H1 (cell line): ENCODE data around the gene SMARCB1. TPM values are rescaled to one million over a fixed set of nuclear protein-coding genes. Genes with fewer than 3 reads are reported as not detected.
A peak's percentile ranks its signal among the peaks of the same experiment; 100 is the strongest.

Experiments used
- BRCA1 ChIP-seq: IDR thresholded peaks from 2 replicates; pipeline ENCODE4 v1.6.1; 2012; ENCODE audit warnings: low read depth, low read length, improper control_type of control experiment
- CHD7 ChIP-seq: fragments of 300-600 bp; sonication (generic); IDR thresholded peaks from 2 replicates; pipeline ENCODE4 v1.7.1; 2012; ENCODE audit warnings: low read length, moderate library complexity, mild to moderate bottlenecking, inconsistent platforms; ENCODE audit not compliant: insufficient replicate concordance
- CTBP2 ChIP-seq: IDR thresholded peaks from 2 replicates; pipeline ENCODE4 v1.7.0; 2011; ENCODE audit warnings: borderline replicate concordance, mild to moderate bottlenecking, moderate library complexity, mixed read lengths, low read length; ENCODE audit not compliant: insufficient read depth, insufficient read length
- KDM5A ChIP-seq: fragments of 200-600 bp; IDR thresholded peaks from 2 replicates; pipeline ENCODE4 v1.7.1; 2012; ENCODE audit warnings: mild to moderate bottlenecking, low read length, inconsistent platforms, mixed read lengths
- POLR2A ChIP-seq, 2 experiments: IDR thresholded peaks; 1 replicate in 1 of 2; 2 replicates in 1 of 2; pipeline ENCODE4 v1.6.1; 2011; ENCODE audit warnings: low read depth in 2 of 2, low read length in 2 of 2, mild to moderate bottlenecking in 2 of 2; ENCODE audit errors: control extremely low read depth in 1 of 2
- SIN3A ChIP-seq, 2 experiments: IDR thresholded peaks in 1 of 2; conservative IDR thresholded peaks in 1 of 2; 2 replicates each; pipeline ENCODE4 v1.6.1; 2011 to 2012; ENCODE audit warnings: low read length in 2 of 2, improper control_type of control experiment in 1 of 2, low read depth in 1 of 2, mild to moderate bottlenecking in 1 of 2
- SIX5 ChIP-seq: IDR thresholded peaks from 2 replicates; pipeline ENCODE4 v1.6.1; 2011; ENCODE audit warnings: mild to moderate bottlenecking, low read depth, low read length
- SP4 ChIP-seq: IDR thresholded peaks from 2 replicates; pipeline ENCODE4 v1.6.1; 2012; ENCODE audit warnings: low read length, inconsistent platforms
- SUZ12 ChIP-seq: fragments of 200-600 bp; sonication (generic); IDR thresholded peaks from 2 replicates; pipeline ENCODE4 v1.6.1; 2012; ENCODE audit warnings: mild to moderate bottlenecking, inconsistent platforms, low read length, moderate library complexity, mixed read lengths
- polyA plus RNA-seq, 7 experiments: library from polyadenylated mRNA; depleted of rRNA in 3 of 7; stranded (reverse) in 5 of 7; unstranded in 2 of 7; fragments of >200 nt in 5 of 7; fragments of 200-250 nt in 2 of 7; gene quantifications; 1 replicate in 5 of 7; 2 replicates in 1 of 7; 4 replicates in 1 of 7; pipeline versions ENCODE4 v1.2.1 to v1.2.3, GENCODE V29; 2011 to 2013; ENCODE audit warnings: missing spikeins in 2 of 7, mixed read lengths in 2 of 7
- total RNA-seq: library from RNA; stranded (reverse); fragmentation: NEBNext Ultra II Directional; extraction: Animal tissue kit (Norgen Biotek cat#: 25700); gene quantifications from 2 replicates; pipeline ENCODE4 v1.2.1, GENCODE V29; 2021

Gene SMARCB1
- total and polyA plus RNA-seq, 2 of the 8 experiments (the other 6 are each of a cell fraction or from before 2014, with no cell fraction given), result 116 to 145 TPM

GRCh38 chr22:23838681-23839468 lies 52.1 kb downstream of the SMARCB1 start, which contains the start of gene DERL3 (continued):
- TF ChIP-seq CHD7, result no peak
- no peak for TF ChIP-seq BRCA1
- TF ChIP-seq SUZ12, result no peak
- no peak; a peak in 1 of 3 replicates for TF ChIP-seq POLR2A (IDR thresholded peaks at IDR 0.05; ENCODE audit: control extremely low read depth in 1 of 2, low read depth in 2 of 2, low read length in 2 of 2)
- TF ChIP-seq CTBP2, result no peak
- TF ChIP-seq SP4, result peak; percentile 83; the same call in 1 of the 2 replicates
- peak; percentile 83 to 95; a peak in 3 of 4 replicates for TF ChIP-seq SIN3A (conservative IDR thresholded peaks at IDR 0.05 in 1 of 2, IDR thresholded peaks at IDR 0.05 in 1 of 2; ENCODE audit: low read depth in 1 of 2, low read length in 2 of 2)
- TF ChIP-seq KDM5A, result no peak
- TF ChIP-seq SIX5, result no peak
